ENCODE data around the gene STAT3. TPM values are rescaled to one million over a fixed set of nuclear protein-coding genes. Genes with fewer than 3 reads are reported as not detected.

STAT3 gene
- total and polyA plus RNA-seq, 2 of the 13 experiments (the other 11 are each of a cell fraction or from before 2014, with no cell fraction given): 61.8 to 62.4 TPM

DNA sequence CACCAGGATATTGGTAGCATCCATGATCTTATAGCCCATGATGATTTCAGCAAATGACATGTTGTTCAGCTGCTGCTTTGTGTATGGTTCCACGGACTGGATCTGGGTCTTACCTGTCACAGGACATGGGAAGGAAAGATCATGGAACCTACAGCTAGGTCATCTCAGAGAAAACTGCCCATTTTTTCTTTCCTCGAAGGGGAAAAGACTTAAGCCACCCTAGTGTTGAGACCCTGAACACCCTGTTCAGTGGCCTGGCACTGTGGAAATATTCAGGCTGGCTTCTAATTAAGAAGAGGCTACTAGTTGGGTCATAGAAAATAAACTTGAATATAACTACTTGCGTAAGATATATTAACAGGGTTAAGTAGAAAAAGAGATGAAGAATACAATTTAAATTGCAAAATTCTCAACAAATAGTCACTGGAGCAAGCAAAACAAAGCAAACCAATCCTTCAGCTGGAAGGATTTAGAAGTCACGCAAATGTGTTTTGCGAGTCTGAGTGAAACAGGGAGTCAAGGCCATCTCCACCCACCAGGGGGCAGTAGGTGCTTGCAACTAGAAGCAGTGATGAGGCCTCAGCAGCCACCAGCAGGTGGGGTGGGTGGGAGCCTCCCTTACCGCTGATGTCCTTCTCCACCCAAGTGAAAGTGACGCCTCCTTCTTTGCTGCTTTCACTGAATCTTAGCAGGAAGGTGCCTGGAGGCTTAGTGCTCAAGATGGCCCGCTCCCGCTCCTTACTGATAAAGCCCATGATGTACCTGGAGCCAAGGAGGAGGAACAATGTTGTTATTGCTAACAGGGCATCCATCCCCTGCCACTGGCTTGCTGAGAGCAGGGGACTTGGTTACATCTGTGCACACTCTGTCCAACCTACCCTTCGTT, 65.6 kb downstream of the STAT3 start (continued):
- TF ChIP-seq, protein P1, sequence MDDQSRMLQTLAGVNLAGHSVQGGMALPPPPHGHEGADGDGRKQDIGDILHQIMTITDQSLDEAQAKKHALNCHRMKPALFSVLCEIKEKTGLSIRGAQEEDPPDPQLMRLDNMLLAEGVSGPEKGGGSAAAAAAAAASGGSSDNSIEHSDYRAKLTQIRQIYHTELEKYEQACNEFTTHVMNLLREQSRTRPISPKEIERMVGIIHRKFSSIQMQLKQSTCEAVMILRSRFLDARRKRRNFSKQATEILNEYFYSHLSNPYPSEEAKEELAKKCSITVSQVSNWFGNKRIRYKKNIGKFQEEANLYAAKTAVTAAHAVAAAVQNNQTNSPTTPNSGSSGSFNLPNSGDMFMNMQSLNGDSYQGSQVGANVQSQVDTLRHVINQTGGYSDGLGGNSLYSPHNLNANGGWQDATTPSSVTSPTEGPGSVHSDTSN (CRISPR knock-in tag; IDR thresholded peaks at IDR 0.05; ENCODE audit: borderline replicate concordance): no peak
- TF ChIP-seq GATA4 (IDR thresholded peaks at IDR 0.05; ENCODE audit: borderline replicate concordance, low read depth) (no peak), MEIS2 (CRISPR knock-in tag; IDR thresholded peaks at IDR 0.05) (no peak), AGO1 (IDR thresholded peaks at IDR 0.05; ENCODE audit: low read depth, low read length, poor library complexity, severe bottlenecking) (no peak), MXI1 (IDR thresholded peaks at IDR 0.05; ENCODE audit: borderline replicate concordance, low read depth, low read length) (peak; percentile 59; the same call in 1 of the 3 replicates), ZNF138 (CRISPR knock-in tag; IDR thresholded peaks at IDR 0.05; ENCODE audit: low read depth) (no peak), ZFP37 (CRISPR knock-in tag; IDR thresholded peaks at IDR 0.05; ENCODE audit: borderline replicate concordance) (0 out of 2 replicates have a peak, but pooled peaks have one; percentile 29), ARNTL (CRISPR knock-in tag; IDR thresholded peaks at IDR 0.05) (no peak), GTF3A (CRISPR knock-in tag; conservative IDR thresholded peaks at IDR 0.05) (no peak), SUZ12 (IDR thresholded peaks at IDR 0.05; ENCODE audit: low read depth, low read length) (no peak), GTF2F1 (IDR thresholded peaks at IDR 0.05; ENCODE audit: low read length) (no peak), MTA3 (CRISPR knock-in tag; IDR thresholded peaks at IDR 0.05) (no peak), ZNF337 (CRISPR knock-in tag; IDR thresholded peaks at IDR 0.05; ENCODE audit: borderline replicate concordance, low read depth) (no peak), ZKSCAN1 (IDR thresholded peaks at IDR 0.05; ENCODE audit: low read length) (peak; percentile 41; the same call in 1 of the 2 replicates), TGIF2 (CRISPR knock-in tag; IDR thresholded peaks at IDR 0.05) (no peak; the same call in 1 of the 2 replicates)
- TF ChIP-seq, protein P2, sequence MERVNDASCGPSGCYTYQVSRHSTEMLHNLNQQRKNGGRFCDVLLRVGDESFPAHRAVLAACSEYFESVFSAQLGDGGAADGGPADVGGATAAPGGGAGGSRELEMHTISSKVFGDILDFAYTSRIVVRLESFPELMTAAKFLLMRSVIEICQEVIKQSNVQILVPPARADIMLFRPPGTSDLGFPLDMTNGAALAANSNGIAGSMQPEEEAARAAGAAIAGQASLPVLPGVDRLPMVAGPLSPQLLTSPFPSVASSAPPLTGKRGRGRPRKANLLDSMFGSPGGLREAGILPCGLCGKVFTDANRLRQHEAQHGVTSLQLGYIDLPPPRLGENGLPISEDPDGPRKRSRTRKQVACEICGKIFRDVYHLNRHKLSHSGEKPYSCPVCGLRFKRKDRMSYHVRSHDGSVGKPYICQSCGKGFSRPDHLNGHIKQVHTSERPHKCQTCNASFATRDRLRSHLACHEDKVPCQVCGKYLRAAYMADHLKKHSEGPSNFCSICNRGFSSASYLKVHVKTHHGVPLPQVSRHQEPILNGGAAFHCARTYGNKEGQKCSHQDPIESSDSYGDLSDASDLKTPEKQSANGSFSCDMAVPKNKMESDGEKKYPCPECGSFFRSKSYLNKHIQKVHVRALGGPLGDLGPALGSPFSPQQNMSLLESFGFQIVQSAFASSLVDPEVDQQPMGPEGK (CRISPR knock-in tag; IDR thresholded peaks at IDR 0.05): peak; percentile 56; the same call in 1 of the 2 replicates
- TF ChIP-seq, protein P3, sequence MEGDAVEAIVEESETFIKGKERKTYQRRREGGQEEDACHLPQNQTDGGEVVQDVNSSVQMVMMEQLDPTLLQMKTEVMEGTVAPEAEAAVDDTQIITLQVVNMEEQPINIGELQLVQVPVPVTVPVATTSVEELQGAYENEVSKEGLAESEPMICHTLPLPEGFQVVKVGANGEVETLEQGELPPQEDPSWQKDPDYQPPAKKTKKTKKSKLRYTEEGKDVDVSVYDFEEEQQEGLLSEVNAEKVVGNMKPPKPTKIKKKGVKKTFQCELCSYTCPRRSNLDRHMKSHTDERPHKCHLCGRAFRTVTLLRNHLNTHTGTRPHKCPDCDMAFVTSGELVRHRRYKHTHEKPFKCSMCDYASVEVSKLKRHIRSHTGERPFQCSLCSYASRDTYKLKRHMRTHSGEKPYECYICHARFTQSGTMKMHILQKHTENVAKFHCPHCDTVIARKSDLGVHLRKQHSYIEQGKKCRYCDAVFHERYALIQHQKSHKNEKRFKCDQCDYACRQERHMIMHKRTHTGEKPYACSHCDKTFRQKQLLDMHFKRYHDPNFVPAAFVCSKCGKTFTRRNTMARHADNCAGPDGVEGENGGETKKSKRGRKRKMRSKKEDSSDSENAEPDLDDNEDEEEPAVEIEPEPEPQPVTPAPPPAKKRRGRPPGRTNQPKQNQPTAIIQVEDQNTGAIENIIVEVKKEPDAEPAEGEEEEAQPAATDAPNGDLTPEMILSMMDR (CRISPR knock-in tag; IDR thresholded peaks at IDR 0.05): peak; percentile 100
- TF ChIP-seq, protein P4, sequence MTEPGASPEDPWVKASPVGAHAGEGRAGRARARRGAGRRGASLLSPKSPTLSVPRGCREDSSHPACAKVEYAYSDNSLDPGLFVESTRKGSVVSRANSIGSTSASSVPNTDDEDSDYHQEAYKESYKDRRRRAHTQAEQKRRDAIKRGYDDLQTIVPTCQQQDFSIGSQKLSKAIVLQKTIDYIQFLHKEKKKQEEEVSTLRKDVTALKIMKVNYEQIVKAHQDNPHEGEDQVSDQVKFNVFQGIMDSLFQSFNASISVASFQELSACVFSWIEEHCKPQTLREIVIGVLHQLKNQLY (CRISPR knock-in tag; IDR thresholded peaks at IDR 0.05): 0 out of 2 replicates have a peak, but pooled peaks have one; percentile 38
